Dedifferentiated amniotic fluid mesenchymal stem cell (primary cell): ENCODE data around the gene RNF34.
"Not testable (repeated sequence)": the region's sequence is repeated elsewhere in the genome, so short reads cannot be mapped to it uniquely, and the experiment has no call there.

Experiments
- DNase-seq: peaks from one replicate; pipeline ENCODE4 v3.0.0-alpha.2; 2016; ENCODE audit errors: extremely low spot score

RNF34 gene, protein sequence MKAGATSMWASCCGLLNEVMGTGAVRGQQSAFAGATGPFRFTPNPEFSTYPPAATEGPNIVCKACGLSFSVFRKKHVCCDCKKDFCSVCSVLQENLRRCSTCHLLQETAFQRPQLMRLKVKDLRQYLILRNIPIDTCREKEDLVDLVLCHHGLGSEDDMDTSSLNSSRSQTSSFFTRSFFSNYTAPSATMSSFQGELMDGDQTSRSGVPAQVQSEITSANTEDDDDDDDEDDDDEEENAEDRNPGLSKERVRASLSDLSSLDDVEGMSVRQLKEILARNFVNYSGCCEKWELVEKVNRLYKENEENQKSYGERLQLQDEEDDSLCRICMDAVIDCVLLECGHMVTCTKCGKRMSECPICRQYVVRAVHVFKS

GRCh38 chr12:121399391-121400331 is at the start of gene RNF34:
TSS of gene RNF34 (plus strand) at chr12:121400118. CDS start at chr12:121400213, 95 bp downstream.
- peak; percentile 96 for DNase-seq

GRCh38 chr12:121351820-121352681 is 47.9 kb upstream of the RNF34 start, which contains the start of gene ANAPC5:
TSS of gene ANAPC5 (minus strand) at chr12:121352411. CDS start at chr12:121352340, 71 bp downstream.
- DNase-seq = peak; percentile 99

GRCh38 chr12:121352682-121353018 is 47.3 kb upstream of the RNF34 start:
- DNase-seq = no peak

- no peak for DNase-seq
Observed at GRCh38 chr12:121355818-121356217, 44.1 kb upstream of the RNF34 start.

DNA sequence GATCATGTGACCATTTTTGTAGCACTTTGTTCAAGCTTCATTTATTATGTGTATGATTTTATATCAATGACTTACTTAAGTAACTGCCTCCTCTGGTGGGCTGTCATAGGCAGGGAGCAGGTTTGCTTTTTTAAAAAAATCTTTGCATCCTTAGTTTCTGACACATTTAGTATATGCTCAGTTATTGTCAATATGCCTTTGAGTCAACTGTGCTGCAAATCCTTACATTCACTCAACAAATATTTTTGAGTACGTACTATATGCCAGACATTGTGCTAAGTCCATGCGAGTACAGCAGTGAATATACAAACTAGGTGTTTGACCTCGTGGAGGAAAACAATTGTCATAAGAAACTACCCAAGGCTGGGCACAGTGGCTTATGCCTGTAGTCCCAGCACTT is 43.3 kb upstream of the RNF34 start:
- DNase-seq = no peak

- no peak for DNase-seq
Observed at GRCh38 chr12:121357331-121357730, 42.6 kb upstream of the RNF34 start.

DNA sequence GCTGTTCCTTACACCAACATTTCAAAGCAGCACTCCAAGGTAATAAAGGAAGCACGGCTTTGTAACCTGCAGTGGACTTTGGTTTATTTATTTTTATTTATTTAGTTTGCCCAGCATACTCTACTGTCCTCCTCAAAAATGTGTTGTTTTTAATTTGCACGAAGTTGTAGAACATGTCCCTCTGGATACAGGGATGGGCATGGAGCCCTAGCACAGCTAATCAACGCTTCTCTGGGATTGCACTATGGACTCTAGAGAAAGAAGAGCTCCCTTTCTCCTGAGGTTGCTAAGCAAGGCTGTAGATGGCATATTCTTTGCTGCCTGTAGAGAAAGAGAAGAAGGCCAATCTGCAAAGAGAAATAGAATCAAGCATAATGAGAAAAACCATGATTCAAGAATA is 41.8 kb upstream of the RNF34 start:
- no peak for DNase-seq

GRCh38 chr12:121364683-121365121 is 35.2 kb upstream of the RNF34 start:
- peak; percentile 29 for DNase-seq

DNA sequence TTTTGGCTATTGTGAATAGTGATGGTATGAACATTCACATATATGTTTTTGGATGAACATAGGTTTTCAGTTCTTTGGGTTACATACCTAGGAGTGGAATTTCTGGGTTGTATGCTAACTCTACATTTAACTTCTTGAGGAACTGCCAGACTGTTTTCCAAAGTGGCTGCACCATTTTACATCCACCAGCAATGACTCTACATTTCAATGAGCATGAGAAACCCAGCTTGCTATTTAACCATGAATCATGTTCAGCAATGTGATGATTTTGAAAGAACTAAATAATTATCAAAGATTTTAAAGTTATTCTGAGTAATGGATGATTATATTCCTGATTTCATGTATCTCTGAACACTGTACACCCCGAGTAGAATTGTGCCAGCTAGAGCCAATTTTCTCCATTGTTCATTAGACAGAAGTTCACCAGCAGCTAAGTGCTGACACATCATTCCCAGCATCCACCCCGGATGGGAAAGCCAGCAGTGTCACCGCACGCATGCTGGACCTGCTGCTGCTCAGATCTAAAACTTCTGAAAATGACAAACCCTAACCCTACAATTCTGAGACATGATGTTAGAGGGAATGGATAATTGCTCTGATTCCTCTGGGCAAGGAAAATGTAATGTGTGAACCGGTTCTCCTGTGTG is 34.4 kb upstream of the RNF34 start:
- DNase-seq = peak; percentile 28

DNA sequence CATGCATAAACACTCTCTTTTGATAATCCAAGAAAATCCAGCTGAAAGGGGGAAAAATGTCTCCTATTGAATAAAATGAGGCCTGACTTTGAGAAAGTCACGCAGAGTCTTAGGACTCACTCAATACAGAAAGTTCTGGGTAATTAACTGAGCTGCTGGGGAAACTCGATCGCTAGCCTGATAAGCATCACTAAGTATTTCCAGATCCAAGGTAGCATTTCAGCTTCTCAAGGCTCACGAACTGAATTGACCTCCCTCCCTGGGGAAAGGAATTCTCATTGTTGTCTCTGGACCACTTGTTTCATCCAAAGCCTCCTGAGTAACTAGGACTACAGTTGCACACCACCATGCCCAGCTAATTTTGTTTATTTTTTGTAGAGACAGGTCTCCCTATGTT is 33.9 kb upstream of the RNF34 start:
- DNase-seq = no peak

- no peak for DNase-seq
Observed at GRCh38 chr12:121371404-121371803, 28.5 kb upstream of the RNF34 start.

DNA sequence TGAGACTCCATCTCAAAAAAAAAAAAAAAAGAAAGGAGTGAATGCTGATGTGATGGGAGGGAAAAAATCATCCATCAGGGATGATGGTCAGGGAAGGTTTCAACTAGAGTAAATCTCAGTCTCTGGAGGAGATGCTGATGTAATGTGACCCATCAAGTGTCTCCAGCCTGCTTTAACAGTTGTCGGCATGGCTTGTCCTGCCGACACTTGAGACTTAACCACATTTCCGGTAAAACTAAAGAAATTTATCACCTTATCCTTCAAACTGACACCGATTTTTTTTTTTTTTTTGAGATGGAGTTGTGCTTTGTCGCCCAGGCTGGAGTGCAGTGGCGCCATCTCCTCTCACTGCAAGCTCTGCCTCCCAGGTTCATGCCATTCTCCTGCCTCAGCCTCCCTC is 26.2 kb upstream of the RNF34 start:
- DNase-seq = no peak

DNA sequence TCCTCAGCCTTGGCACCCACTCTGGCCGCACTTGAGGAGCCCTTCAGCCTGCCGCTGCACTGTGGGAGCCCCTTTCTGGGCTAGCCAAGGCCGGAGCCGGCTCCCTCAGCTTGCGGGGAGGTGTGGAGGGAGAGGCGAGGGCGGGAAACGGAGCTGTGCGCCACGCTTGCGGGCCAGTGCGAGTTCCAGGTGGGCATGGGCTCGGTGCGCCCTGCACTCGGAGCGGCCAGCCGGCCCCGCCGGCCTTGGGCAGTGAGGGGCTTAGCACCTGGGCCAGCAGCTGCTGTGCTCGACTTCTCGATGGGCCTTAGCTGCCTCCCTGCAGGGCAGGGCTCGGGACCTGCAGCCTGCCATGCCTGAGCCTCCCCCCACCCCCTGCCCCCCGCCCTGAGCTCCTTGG is 25.6 kb upstream of the RNF34 start:
- not testable (repeated sequence) for DNase-seq

DNA sequence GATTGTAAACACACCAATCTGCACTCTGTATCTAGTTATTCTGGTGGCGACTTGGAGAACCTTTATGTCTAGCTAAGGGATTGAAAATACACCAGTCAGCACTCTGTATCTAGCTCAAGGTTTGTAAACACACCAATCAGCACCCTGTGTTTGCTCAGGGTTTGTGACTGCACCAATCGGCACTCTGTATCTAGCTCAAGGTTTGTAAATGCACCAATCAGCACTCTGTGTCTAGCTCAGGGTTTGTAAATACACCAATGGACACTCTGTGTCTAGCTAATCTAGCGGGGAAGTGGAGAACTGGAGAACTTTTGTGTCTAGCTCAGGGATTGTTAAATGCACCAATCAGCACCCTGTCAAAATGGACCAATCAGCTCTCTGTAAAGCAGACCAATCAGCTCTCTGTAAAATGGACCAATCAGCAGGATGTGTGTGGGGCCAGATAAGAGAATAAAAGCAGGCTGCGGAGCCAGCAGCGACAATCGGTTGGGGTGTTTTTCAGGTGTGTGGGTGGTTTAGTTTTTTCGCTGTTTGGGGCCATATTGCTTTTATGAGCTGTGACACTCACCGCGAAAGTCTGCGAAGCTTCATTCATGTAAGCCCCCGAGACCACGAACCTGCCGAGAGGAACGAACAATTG is 24.9 kb upstream of the RNF34 start:
- not testable (repeated sequence) for DNase-seq

DNA sequence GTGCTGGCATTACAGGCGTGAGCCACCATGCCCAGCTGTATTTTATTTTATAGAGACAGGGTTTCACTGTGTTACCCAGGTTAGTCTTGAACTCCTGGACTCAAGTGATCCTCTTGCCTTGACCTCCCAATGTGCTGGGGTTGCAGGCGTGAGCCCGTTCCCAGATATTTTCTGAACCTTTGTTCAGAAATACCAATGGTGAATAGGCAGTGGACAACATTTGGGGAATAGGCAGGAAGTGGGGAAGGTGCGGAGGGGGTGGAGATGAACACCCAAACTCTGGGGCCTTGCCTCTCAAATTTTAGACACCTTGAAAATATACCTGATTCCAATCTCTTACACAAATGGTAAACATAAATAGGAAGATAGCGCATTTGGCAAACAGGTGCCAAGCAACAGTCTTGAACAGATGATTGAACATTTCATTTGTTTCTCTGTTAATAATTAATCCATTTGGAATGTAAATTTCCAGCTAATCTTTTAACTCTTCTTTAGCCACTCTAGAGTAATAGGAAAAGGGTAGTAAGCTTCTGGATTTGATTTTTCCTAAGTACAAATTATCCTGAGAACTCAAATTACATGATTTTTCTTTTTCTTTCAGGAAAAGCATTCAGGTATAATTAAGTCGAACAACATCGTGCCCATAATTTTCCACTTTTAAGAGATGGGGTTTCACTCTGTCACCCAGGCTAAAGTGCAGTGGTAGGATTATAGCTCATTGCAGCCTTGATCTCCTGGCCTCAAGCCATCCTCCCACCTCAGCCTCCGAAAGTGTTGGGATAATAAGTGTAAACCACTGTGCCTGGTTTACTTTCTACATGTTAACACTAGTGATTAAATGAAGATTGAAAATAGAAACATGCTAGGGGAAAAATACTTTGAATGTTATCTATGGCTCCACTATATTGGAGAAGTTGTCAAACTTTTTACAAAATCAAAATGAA is 22.9 kb upstream of the RNF34 start:
- DNase-seq = no peak

GRCh38 chr12:121378736-121379135 is 21.2 kb upstream of the RNF34 start:
- DNase-seq = no peak

DNA sequence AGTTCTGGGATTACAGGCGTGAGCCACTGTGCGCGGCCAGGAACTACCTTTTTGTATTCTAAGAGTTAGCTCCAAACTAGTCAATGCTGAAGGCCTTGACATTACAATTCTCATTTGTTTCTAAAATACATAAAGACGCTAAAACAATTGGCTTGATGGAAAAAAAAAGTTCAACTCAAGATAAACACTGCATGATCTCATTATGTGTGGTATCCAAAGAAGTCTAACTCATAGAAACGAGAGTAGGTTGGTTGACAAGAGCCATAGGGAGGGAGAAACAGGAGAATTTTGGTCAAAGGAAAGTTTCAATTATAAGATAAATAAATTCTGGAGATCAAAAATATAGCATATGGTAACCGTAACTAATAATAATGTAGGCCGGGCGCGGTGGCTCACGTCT is 20.0 kb upstream of the RNF34 start:
- no peak for DNase-seq

- no peak for DNase-seq
Observed at GRCh38 chr12:121383601-121384021, 16.3 kb upstream of the RNF34 start.

GRCh38 chr12:121384891-121385290 is 15.0 kb upstream of the RNF34 start:
- DNase-seq = not testable (repeated sequence)
